NCI-H2196 treated with DMSO at 0.1 percent for 48 hours (cell line): ENCODE measurements around the gene PYGO2.
"Not testable (repeated sequence)": the region's sequence is repeated elsewhere in the genome, so short reads cannot be mapped to it uniquely, and the experiment has no call there.

Source experiments
- DNase-seq: peaks from one replicate; lab custom pipeline; 2025; ENCODE audit not compliant: unreplicated experiment; lab: John Stamatoyannopoulos, UW

PYGO2 gene

DNA sequence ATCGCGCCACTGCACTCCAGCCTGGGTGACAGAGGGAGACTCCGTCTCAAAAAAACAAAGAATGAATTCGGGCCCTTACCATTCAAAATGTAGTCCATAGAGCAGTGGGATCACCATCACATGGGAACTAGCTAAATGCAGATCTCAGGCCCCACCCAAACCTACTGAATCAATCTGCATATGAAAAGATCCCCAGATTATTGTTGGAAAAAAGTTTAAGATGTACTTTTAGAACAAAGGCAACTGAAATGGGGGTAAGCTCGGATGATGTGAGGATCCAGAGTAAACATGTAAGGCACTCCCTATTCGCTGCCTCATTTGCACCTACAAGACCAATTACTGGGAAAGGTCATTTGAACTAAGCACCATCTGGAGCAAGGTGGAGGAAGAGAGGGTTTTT, 20.8 kb upstream of the PYGO2 start:
- DNase-seq, result no peak

DNA sequence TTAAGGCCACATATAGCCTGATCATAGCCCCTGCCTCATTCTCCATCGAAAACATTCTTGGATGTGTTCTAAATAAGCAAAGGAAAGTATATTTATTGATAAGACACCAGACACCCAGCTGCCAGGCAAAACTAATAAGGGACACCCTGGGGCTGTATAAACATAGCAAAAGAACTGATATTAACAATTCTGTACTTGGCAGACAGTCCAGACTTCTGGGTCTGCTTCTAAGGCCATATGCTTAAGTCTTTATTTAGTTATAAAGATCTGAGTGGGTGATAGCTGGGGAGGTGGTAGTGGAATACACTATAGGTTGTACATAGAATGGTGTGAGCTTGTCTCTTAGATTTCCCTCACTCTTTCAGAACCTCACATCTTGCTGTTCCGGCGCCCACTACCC, 16.8 kb upstream of the PYGO2 start:
- no peak for DNase-seq

DNA sequence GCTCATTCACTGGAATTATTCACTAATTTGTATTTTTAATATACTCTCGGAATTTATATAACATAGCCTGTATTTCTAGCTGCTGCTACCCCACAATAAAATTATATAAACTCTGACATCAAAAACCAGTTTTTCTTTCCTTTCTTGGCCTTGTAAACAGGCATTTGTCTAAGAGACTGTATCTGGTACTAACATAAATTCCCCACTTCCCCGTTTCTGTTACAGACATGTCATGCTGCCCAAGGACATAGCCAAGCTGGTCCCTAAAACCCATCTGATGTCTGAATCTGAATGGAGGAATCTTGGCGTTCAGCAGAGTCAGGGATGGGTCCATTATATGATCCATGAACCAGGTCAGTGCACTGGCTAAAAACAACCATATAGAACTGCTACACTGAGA, 16.2 kb upstream of the PYGO2 start:
- not testable (repeated sequence) for DNase-seq

DNA sequence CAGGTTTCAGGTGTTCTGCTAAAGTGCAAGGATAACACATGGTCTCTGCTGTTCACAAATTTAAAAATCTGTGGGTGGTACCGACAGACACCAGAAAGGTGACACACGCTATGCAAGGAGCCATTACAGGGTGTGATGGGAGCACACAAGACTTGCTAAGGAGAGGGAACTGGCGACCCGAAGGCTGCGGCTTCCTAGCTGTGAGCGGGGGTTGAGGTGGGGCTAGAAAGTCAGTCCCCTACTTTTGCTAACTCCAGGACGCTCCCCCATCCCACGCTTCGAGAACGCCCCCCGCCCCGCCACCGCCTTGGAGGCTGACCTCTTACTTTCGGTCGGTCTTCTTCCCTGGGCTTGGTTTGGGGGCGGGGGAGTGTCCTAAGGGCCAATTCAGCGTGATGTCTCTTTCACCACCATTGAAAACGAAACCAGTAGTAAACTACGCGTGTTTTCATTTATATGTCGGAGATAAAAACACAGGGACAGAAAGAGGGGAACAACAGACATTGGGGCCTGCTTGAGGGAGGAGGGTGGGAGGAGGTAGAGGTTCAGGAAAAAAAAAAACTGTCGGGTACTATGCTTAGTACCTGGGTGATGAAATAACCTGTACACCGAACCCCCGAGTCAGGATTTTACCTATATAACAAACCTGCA, 14.0 kb upstream of the PYGO2 start:
- DNase-seq, result no peak

DNA sequence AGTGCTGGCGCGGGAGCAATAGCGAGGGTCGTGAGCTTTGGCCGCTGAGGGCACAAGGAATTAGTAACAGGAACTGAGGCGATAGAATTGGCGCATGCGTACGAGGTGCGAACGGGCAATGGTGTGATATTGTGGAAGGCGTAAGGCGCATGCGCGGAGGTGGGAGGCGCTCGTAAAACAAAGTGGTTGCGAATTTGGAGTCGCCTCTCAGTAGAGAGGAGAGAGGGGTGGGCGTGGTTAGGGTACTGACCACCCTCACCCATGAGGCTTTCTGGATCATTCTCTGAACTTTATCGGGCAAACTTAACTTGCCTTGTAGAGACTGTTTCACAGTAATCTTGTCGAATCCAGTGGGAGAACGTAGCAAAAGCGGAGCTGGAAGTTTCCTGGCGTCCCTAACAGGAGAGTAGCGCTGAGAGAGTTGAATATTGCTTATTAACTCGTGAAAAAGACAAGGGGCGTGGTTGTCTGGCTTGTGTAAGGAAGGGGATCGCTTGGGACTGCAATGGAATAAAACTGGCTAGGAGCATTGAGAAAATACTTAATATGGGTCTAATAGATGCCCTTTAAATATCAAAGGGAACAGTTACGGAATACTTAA, 13.3 kb upstream of the PYGO2 start:
- DNase-seq, result peak; percentile 94

DNA sequence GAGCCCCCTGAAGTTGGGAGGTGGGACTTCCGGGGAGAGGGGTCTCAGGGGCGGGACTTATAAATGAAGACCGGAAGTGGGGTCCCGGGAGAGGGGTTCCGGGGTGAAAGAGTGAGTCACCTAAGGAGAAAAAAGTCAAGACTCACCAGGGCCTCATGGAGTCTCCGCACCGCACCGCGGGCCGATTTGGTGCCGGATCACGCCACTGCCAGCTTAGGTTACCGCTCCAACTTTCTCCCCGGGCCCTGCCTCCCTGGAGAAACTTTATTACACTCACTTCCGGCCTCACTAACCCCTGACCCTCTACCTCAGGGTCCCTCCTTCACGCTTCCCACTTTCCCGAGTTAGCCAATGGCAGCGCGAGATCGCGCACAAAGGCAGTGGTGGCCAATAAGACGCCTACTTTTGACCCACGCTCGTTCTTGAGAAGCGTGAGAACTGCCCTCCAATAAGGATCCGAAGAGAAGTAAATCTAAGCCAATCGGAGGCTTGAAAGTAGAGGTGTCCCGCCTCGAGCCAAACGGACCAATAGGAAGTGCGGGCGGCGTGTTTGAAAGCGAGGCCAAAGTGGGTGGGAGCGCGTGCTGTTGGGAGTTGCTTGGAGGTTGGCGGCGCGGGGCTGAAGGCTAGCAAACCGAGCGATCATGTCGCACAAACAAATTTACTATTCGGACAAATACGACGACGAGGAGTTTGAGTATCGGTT, 12.7 kb upstream of the PYGO2 start, which contains the start of gene CKS1B:
CKS1B (plus strand) TSS at position 580 of the 706 bp plus-strand sequence; CDS start at position 645, 65 bp downstream.
- peak; percentile 99 for DNase-seq

DNA sequence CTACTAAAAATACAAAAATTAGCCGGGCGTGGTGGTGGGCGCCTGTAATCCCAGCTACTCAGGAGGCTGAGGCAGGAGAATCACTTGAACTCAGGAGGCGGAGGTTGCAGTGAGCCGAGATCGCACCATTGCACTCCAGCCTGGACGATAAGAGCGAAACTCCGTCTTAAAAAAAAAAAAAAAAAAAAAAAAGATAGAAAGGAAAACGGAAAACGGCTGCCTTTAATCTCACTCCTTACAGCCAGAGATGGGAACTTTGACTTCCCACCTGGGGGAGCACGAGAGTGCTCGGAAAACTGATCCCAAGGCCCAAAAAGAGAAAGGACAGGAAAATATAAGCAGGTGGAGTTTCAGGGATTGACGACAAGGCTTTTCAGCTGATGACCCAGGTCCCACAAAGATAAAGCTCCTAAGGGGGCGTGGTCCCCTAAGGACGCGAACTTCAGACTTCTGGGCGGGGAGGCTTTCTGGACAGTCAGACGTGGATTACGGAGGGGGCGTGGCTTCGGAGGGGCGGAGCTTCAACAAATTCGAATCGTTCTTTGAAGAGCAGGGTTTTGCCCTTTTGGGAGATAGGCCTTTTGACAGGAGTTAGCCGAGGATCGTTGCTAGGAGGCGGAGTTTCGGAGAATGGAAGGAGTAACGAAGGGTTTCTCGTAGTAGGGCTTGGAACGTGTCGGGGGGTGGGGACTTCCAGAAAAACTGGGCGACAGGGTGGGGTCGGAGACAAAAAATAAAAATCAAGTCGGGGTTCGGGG, 11.9 kb upstream of the PYGO2 start:
- DNase-seq, result peak; percentile 89

DNA sequence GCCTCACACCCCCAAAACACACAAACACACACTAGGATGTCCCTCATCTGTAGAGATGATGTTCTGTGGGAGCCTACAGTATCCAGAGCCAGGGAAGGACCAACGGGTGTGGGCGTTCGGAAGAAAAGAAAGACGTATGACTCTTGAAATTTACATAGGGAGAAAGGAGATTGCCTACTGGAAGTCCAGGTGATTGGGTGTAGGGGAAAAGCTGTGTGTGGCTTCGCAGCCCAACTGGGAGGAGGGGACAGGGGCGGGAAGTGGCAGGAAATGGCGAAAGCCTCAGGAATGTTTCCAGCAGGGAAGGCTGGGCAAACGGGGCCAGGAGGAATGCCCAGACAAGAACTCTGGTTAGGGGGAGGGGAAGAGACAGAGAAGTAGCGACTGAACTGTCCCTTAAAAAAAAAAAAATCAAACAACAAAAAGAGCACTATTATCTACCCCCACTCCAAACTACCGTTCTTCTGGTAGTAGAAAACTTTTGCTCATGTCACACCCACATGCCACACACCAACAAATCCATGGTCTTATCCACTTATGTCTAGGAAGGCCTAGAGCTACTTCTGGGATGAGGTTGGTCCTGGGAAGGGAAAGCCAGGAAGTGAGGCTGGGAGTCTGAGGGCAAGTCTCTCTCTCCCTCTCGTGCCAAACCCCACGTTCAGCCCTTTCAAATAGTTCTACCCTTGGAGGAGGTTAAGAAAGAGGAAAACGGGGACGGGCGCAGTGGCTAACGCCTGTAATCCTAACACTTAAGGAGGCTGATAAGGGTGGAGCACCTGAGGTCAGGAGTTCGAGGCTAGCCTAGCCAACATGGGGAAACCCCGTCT, 11.1 kb upstream of the PYGO2 start:
- peak; percentile 35 for DNase-seq

DNA sequence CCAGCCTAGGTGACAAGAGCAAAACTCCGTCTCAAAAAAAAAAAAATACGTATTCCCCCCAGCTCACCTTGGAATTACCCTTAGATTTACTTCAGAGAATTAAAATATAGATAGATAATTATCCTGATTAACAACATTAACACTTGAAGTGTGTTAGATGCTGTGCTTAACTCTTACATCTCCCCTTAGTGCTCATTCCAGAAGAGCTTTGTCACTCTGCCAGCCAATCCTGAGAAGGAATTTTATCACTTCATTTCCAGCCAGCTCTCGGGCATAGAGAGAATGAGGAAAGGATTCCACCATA, 10.6 kb upstream of the PYGO2 start:
- DNase-seq, result no peak

DNA sequence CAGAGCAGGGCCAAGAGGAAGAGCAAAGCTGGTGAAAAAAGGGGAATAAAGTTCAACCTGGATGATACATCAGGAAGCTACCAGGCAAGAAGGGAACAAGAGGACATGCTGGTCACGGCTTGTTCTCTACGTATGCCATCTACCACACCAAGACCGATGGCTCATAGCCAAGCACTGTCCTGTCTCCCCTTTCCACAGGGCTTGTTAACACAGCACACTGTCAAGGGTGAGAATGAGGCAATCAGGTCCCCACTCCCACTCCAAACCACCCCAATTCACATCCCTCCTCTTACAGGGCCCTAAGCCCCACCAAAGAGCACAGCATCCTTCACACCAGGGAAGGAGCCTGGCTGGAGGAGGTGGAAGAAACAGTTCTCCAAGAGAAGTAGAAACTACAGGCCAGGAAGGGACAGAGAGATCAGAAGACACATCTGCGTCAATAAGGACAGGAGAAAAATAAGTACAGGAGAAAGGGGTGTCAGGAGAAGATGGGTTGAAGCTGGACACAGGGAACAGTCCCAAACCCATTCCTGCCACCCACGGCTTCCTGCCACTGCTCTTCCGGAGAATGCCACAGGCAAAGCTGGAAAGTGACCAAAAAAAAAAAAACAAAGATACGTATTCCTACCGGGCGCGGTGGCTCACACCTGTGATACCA, 9.9 kb upstream of the PYGO2 start:
- no peak for DNase-seq

DNA sequence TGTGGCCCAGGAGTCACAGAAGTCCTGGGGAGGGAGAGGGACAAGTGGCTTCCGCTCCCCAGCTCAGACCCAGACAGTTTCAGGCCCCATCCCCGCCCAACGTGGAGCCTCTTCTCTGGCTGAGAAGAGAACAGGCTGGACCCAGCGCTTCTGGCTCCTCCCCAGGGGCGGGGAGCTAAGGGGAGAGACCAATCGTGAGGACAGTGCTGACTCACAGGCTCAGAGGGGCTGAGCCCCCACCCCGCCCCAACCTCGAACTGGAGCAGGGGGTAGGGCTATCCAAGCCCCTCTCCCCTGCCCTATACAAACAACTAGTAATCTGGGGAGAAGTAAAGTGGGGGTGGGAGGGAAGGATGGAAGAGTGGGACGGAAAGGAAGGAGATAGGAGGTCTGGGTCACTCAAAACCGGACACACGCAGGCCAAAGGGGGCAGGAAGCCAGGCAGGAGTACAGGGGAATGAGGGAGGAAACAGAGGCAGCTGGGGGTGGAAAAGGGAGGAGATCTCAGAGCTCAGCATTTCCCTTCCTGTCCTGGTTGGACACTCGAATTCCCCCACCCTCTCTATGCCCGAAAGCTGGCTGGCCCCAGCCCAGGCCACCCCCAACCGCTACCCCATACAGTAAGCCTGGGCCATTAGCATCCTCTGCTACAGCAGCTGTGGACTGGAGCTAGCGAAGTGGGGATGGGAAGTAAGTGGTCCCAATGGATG, 9.2 kb upstream of the PYGO2 start, which contains the start of gene SHC1:
SHC1 (minus strand) TSS at position 117 of the 710 bp plus-strand sequence. CDS start 221 bp downstream, outside the sequence.
- peak; percentile 69 for DNase-seq

DNA sequence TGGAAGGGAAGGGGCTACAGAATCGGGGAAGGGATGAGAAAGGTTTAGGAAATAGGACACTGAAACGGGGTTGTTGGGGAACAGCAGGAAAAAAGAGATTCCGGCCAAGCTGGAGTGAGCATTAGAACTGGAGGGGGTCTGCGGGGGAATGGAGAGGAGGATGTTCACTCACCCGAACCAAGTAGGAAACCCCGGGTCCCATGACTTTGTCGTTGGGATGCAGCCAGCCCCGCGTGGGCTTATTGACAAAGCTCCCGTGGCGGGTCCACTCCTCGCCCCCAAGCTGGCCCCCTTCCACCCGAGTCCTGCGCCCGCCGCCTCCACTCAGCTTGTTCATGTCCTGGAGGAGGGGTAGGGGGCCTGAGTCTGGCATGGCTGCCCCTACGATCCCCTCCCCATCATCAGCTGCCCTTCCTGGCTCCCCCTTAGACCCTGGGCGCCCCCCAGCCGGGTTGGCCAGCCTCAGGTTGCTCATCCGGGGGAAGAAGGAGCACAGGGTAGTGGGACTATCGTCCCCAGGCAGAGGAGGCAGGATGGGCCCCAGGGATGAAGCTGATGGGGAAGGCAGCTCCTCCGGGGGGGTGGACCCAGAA, 8.4 kb upstream of the PYGO2 start:
- no peak for DNase-seq

DNA sequence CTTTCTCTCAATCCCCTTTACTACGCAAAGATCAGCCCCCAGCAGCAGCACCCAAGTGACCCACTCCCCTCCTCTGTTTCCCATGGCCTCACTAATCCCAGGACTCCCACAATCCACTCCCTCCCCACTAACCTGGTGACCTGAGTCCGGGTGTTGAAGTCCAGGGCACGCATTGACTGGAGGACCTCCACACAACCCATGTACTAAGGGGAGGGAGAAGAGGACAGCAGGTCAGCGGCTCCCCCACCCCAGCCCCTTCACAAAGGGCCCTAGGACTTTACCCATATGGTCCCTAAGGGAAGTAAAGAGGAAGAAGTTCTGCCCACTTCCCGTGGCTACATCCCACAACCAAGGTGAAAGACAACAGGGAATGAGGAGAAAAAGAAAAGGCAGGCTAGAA, 7.7 kb upstream of the PYGO2 start:
- DNase-seq, result no peak

DNA sequence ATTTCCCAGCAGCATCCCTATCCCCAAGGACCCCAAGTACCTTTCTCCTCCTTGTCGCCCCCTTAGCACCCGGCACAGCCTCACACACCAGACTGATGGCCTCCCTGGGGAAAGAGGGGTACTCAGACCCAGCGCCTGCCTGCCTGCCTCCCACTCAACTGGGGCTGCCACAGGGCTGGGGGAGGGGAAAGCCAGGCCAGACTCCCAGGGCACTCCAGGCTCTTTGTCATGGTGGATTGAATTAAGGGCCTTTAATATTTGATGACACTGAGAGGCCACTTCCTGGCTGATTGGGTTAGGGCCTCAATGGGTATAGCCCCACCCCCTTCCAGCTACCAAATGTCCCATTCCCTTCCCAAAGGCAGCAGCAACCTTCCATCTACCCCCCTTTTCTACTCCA, 7.1 kb upstream of the PYGO2 start:
- DNase-seq, result no peak

DNA sequence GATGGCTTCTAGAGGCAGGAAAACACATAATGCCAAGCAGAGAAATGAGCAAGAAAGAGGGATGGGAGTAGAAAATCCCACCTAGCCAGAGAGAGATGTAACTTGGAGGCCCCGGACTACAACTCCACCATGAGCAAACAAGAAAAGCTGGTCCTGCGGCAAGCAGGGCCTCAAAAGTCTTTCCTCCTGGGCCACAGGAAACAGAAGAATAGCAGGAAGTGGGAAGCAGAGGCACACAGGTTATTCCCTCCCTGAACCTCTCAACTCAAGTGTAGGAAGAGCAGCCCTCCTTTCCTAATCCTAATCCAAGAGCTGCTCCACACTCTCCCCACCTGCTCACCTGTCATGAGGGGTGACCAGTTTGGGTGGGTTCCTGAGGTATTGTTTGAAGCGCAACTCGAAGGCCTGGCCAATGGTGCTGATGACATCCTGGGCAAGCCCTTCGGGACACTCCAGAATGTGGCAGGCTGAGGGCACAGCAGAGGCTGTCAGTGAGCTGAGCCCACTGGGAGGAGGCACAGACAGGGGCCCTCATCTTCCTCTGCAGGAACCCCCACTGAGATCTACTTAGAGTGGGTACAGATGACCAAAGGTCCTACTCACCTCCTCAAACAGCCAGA, 5.9 kb upstream of the PYGO2 start:
- no peak for DNase-seq

DNA sequence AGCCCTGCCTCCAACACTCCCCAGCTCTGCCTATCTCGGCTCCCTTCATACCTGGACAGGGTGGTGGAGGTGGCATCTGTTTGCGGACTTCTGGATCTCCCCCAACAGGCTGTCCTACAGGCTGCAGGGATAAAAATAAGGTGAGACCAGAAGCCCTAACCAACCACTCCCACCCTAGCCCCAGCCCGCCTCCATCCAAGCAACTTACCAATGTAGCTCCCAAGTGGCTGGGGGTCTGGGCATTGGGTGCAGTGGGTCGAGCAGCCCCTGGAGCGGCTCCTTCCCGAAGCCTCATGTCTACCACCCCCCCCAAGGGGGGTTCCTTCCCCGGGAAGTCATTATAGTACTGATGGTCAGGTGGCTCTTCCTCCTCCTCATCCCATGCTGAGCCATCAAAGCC, 4.5 kb upstream of the PYGO2 start:
- no peak for DNase-seq

DNA sequence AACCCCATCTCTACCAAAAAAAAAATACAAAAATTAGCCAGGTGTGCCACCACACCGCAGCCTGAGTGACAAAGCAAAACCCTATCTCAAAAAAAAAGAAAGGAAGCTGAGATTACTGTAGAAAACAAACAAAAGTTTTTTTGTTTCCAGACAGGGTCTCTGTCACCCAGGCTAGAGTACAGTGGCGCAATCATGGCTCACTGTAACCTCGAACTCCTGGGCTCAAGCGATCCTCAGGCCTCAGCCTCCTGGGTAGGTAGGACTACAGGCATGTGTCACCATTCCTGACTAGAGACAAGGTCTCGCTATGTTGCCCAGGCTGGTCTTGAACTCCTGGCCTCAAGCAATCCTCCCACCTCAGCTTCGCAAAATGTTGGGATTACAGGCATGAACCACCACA, 2.8 kb upstream of the PYGO2 start:
- no peak for DNase-seq

DNA sequence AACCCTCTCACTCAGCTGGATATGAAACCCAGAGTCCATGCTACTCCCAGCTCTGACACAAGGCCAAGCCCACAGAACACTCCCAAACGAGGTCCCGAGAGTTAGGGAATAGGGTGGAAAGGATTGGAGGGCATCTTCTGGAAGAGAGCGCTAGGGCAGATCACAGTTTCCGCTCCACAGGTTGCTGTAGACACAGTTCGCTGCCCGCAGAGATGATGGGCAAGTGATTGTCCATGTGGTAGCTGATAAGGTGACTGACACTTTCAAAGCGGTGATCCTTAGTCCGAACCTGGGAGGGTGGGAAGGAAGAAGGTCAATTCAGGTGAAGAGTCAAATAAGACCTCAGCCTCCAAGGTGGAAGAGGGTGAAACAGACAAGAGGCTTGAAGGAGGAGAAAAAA, 2.1 kb upstream of the PYGO2 start:
- DNase-seq, result no peak

DNA sequence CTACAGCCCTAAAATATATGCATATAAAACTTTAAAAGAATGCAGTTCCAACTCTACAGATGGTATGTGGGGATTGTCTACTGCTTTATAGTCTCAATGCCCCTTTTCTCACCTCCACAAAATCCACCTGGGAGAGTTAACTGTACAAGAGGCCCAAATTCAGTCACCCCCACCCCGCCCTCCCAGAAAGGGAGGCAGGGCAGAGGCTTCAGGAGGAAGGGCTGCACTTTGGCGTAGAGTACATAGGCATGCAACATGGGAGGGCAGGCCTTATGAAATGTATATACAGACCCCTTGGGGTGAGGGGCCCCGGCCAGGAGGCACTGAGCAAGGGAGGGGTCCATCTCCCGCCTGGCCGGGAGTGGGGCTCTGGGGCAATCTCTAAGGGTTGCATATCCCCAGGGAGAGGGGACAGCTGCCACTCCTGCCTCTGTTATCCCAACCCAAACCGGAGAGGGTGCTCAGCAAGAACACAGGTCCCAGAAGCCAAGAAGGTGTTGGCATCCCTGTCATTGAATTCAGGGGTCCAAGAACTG, 1.3 kb upstream of the PYGO2 start:
- no peak for DNase-seq
